T47D (cell line): ENCODE results near the gene SNX33.
"Not testable (repeated sequence)": the region's sequence is repeated elsewhere in the genome, so short reads cannot be mapped to it uniquely, and the experiment has no call there.

Experiments used
- DNase-seq, 2 experiments: peaks; one replicate each; pipeline versions ENCODE4 v3.0.0 to v3.0.0-alpha.2; 2011 to 2012; ENCODE audit warnings: low read depth in 1 of 2, low spot score in 1 of 2
- JUND ChIP-seq: IDR thresholded peaks from 2 replicates; pipeline ENCODE4 v1.6.1; 2012; ENCODE audit warnings: low read depth
- in situ Hi-C: cut with HindIII; loops from 2 replicates; pipeline ENCODE4 v1.10.0; 2016; ENCODE audit warnings: low sequenced_read_pairs, low pct_unique_long_range_greater_than_20kb

SNX33 gene

DNA sequence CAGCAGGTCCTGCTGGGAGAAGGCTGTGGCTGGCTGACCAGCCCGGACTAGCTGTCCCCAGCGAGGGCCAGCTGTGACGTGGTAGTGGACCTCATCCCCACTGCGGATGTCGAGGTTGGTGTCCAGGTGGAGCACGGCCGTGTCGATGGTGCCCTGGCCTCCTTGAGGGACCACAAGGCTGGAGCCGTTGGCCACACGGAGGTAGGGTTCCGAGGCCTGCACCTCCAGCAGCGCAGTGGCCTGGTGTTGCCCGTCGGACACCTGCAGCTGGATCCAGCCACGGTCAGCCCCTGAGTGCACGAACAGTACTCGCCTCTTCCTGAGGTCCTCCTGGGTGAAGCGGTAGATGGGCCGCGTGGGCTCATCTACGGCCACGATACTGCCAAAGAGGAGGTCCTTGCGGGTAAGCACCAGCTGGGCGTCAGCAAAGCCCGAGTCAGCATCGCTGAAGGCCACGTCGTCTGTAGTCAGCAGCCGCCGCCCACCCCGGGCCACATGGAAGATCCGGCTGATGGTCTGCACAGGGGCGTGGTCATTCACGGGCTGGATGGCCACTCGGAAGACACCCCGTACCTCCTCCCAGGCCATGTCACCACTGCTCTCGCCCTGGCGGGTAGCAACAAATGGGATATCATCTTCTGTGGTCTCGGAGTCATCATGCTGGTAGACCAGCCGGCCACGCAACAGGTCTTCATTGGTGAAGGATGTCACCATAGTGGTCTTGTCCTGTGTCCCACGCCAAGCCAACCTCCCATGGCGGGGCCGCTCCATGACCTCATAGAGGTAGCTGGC, 40.0 kb downstream of the SNX33 start:
- no peak for DNase-seq
- TF ChIP-seq JUND, result no peak
- in situ Hi-C loops, result no loop called here

DNA sequence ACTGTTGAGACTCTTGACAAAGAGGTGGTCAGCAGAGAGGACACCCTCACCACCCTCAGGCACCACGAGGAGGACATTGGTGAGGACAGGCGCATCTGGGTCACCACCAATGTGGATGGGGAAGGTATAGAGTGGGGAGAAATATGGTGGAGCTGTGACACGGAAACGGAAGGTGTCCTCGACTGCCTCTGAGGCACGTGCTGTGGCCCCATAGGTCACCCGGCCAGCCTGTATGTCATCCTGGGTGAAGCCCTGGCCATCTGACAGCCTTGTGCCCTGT, 40.5 kb downstream of the SNX33 start:
- DNase-seq, result no peak
- no peak for TF ChIP-seq JUND
- in situ Hi-C loops, result no loop called here

DNA sequence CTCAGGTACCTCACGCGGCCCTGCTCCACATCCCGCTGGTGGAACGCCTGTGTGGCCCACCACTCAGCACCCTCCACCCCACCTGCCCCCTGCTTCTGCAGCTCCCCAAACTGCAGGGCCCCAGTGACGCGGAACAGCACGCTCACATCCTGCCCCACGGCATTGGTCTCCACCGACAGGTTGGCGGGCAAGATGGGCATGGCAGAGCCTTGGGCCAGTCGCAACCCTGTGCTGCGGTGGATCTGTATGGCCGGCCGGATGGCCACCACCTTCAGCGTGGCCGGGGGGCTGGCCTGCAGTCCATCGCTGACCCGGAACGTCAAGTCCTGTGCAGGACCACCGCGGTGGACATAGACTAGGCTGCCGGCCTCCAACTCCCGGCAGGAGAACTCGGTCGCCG, 41.1 kb downstream of the SNX33 start:
- in situ Hi-C loops, result no loop called here
- DNase-seq, result no peak
- no peak for TF ChIP-seq JUND

DNA sequence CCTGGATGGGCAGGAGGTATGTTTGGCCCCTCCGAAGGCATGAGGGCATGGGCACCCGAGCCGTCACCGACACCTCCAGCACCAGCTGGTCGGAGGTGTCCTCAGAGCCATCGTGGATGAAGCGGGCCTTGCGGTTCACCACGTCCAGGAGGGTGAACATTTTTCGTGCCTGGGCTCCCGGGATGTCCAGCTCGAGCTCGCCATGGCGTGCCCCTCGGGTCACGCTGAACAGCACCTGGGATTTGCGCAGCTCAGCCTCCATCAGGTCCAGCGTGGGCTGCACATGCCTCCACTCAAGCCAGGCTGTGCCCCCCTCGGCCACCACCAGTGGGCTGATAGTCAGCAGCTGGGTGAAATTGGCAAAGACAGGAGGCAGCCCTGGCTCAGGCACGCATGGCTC, 41.7 kb downstream of the SNX33 start:
- in situ Hi-C loops, DNase-seq: not testable (repeated sequence)

DNA sequence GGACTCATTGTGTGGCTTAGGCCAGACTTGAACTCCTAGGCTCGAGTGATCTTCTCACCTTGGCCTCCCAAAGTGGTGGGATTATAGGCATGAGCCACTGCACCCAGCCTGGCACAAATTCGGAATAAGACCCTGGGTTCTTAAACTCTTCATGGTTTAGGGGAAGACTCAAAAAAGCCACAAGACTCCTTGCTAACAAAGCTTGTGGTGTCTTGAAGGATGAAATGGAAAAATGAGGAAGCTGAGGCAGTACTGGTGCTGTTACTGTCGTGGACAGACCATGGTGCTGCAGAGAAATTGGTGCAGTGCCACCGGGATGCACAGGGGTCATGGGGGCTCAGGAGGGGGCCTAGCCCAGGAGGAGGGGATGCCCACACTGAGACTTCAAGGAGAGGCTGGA, 44.6 kb downstream of the SNX33 start:
- in situ Hi-C loops, DNase-seq: not testable (repeated sequence)

DNA sequence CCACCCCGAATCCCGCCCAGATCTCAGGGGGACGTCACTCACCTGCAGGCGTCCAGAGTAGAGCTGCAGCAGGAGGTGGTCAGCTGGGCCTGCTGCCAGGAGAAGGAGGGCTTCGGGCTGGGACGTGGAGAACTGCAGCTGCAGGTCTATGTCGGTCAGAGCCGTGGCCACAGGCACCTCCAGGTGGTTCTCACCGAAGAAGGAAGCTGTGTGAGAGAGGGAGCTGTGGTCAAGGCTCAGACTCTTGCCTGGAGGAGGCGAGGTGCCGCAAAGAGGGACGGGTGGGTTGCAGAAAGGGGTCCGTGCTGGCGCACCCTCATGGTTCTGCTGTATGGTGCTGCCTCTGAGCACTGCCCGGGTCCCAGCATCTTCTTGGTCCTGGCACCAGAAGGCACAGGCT, 45.3 kb downstream of the SNX33 start:
- DNase-seq, in situ Hi-C loops: not testable (repeated sequence)

DNA sequence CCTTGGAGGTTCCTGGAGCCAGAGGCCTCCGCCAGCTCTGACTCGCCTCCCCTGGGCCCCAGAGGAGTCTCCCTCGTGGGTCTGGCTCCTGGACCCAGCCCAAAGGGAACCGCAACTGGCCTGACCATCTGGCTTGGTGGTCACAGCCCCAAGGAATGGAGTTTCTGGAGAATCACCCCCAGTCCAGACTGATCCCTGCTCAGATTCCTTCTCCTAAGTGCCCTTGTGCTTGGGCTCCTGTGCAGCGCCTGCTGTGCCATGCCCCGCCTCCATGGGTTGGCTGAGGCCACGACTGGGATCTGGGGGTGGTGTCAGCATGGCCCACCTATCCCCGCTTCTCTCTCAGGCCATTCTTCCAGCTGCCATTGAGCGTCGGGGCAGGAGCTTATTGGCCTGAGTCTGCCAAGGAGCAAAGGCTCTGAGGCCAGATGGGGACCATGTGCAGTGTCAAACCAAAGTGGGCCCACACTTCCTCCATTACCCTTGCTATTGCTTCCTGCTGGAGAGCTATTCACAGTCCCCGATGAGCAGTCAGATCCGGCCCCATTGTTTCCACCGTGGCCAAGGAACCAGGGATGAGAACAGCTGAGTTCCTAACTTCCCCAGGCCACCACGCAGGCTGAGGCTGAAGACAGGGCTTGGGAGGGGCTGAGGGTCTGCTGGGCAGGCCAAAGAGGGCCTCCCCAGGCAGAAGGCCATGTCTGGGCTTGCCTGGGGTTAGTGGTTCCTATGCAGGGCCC, 46.0 kb downstream of the SNX33 start:
- DNase-seq, result no peak
- in situ Hi-C loops, result no loop called here
- no peak for TF ChIP-seq JUND

DNA sequence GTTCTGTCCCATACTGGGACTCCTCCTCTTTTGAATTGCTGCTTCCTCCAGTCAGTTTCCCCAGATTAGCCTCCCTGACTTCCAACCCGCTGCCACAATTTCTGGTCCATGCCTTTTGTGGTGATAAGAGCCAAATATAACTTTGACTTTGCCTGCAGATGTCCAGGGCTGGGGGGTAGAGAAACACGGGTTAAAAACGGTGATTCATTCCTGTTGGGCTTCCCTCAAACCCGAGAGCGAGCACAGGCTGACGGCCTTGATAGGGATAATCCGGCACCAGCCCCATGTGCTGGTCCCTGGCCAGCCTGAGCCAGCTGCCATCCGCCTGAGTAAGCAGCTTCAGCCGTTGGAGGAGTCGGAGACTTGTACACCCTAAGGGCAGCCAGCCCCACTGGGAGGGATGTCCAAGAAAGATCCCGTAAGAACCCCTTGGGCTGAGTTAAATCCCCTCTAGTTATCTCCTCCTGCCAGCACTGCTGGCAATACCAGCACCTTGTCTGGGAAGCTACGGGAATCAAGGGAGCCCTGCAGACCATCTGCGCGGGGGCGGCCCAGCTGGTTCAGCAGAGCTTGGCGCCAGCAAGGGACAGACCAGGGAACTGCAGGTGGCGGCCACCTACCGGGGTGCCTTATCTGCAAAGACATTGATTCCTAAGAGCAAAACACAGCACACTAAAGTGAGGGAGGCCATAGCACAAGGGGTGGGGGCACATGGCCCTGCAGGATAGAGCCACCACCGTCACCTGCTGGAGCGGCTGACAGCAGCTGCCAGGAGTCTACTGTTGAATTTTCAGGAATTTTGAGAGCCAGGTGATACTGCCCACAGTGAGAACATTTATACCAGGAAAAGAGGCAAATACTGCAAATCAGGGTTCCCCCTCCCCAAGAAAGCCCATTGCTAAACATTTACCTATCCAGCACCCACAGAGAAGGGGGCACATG, 46.8 kb downstream of the SNX33 start:
- in situ Hi-C loops, result no loop called here
- TF ChIP-seq JUND, result no peak
- no peak for DNase-seq

DNA sequence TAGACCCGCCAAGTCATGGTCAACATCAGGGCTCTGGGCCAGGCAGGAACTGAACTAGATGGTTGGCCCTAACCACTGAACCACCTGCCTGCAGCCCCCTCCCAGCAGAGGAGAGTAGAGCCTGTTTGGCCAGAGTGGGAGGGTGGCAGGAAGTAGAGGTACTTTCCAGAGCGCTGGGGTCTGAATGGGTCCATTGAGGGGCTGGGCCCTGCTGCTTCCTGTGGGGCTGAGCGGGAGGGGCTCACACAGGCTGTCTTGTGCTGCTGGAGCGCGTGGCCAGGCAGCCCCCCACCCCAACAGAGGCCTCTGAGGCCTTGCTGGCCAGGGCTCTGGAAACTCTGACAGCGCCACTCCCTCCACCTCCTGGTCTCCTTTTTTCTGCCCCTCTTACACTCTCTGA, 47.5 kb downstream of the SNX33 start:
- in situ Hi-C loops, result no loop called here
- DNase-seq, result no peak
- TF ChIP-seq JUND, result no peak

DNA sequence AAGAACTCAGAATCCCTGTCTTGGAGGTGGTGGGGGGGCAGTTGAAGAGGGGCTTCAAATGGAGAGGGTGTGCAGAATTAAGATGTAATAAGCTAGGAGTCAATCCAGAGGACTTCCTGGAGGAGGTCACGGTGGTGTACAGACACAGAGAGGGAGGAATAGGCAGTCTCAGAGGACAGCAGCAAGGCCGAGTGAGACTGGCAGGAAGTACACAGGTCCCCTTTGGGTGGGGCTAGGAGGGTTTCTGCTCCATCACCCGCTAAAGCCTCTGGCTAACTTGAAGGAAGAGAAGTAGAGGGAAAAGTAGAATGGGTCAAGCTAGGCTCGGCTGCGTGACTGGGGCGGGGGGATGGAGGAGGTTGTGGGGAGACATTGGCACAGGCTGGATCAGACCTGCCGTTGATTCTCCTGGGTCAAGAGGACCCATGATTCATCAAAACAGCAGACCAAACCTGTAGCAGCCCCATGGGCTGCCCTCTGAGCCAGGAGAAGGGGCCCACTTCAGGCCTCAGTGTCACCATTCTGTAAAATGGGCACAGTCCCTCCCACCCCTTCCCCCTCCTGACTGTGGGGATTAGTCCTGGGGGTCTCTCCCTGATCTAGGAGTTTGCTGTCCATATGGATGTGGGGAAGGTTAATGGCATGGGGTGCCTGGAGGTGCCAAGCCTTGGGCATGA, 48.1 kb downstream of the SNX33 start:
- no peak for DNase-seq
- no peak for TF ChIP-seq JUND
- in situ Hi-C loops, result no loop called here

DNA sequence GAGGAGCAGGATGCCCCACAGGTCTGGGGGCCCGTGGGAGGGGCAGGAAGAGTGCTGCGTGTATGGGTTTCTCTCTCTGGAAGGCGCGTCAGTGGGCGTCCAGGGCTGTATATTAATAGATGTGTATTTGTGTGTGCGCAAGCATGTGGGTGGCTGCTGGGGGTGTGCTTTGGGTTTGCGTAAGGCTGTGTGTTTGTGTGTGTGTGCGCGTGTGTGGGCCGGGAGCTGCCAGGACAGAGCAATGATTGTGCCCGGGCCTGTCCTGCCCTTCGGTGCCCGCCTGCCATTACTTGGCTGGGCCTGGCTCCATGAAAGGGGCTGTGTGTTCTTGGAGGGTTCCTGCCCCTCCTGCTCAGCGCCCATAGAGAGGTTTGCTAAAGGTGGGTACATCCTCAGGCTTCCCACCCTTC, 48.6 kb downstream of the SNX33 start:
- in situ Hi-C loops, result no loop called here
- DNase-seq, result no peak
- no peak for TF ChIP-seq JUND

DNA sequence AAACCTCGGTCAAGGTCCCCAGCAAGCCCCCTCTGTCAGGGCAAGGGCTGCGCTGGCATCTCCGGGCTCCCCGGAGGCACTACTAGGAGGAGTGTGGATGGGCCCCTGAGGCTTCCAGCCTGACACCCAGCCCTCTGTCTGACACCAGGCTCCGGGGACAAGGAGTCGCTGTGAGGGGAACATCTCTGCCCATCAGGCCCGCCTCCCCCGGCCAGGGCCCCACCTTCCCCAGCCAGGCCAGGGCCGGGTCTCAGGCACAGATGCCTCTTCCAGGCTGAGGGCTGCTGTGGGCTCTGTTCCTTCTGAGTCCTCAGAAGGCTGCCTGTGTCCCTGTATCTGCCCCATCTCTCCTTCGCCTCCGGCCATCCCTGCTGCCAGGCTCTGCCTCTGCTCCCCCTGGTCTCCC, 49.1 kb downstream of the SNX33 start:
- no peak for TF ChIP-seq JUND
- in situ Hi-C loops, result no loop called here
- DNase-seq, result no peak
